HuH-7.5 (cell line): ENCODE measurements around the gene CD99.
"Not testable (repeated sequence)": the region's sequence is repeated elsewhere in the genome, so short reads cannot be mapped to it uniquely, and the experiment has no call there.

Source experiments
- DNase-seq: peaks from one replicate; pipeline ENCODE4 v3.0.0; 2011; ENCODE audit warnings: low spot score

Gene CD99

GRCh38 chrX:2723286-2723879 lies 32.3 kb downstream of the CD99 start:
- no peak for DNase-seq

GRCh38 chrX:2727264-2727663 lies 36.2 kb downstream of the CD99 start:
- not testable (repeated sequence) for DNase-seq

- DNase-seq = no peak
Measured at GRCh38 chrX:2732076-2732475, 41.0 kb downstream of the CD99 start.

- no peak for DNase-seq
Measured at GRCh38 chrX:2732649-2733048, 41.6 kb downstream of the CD99 start.

- DNase-seq = no peak
Measured at GRCh38 chrX:2733286-2733685, 42.2 kb downstream of the CD99 start.

- DNase-seq = no peak
Measured at GRCh38 chrX:2735270-2735669, 44.2 kb downstream of the CD99 start.

- no peak for DNase-seq
Measured at GRCh38 chrX:2740672-2741071, 49.6 kb downstream of the CD99 start.

GRCh38 chrX:2741386-2741785 lies 50.3 kb downstream of the CD99 start:
- no peak for DNase-seq

GRCh38 chrX:2746250-2746649 lies 55.2 kb downstream of the CD99 start:
- not testable (repeated sequence) for DNase-seq

- DNase-seq = no peak
Measured at GRCh38 chrX:2748171-2748814, 57.2 kb downstream of the CD99 start.

- DNase-seq = no peak
Measured at GRCh38 chrX:2748815-2749188, 57.7 kb downstream of the CD99 start.

- DNase-seq = no peak
Measured at GRCh38 chrX:2751291-2751690, 60.2 kb downstream of the CD99 start.

GRCh38 chrX:2751874-2752300 lies 60.8 kb downstream of the CD99 start, which contains the start of gene XG:
TSS of gene XG (plus strand) at chrX:2752040. CDS start at chrX:2752275, 235 bp downstream.
- DNase-seq = not testable (repeated sequence)

- not testable (repeated sequence) for DNase-seq
Measured at GRCh38 chrX:2752441-2752840, 61.3 kb downstream of the CD99 start.

- not testable (repeated sequence) for DNase-seq
Measured at GRCh38 chrX:2755163-2755715, 64.1 kb downstream of the CD99 start.

GRCh38 chrX:2756548-2756947 lies 65.5 kb downstream of the CD99 start:
- no peak for DNase-seq

GRCh38 chrX:2761246-2761645 lies 70.2 kb downstream of the CD99 start:
- DNase-seq = no peak

- not testable (repeated sequence) for DNase-seq
Measured at GRCh38 chrX:2762671-2763070, 71.6 kb downstream of the CD99 start.

GRCh38 chrX:2764766-2765548 lies 73.9 kb downstream of the CD99 start:
- not testable (repeated sequence) for DNase-seq

GRCh38 chrX:2765549-2765830 lies 74.4 kb downstream of the CD99 start:
- DNase-seq = no peak

- DNase-seq = no peak
Measured at GRCh38 chrX:2766906-2767305, 75.8 kb downstream of the CD99 start.

- no peak for DNase-seq
Measured at GRCh38 chrX:2767631-2768455, 76.7 kb downstream of the CD99 start.
